Naive thymus-derived CD4-positive, alpha-beta T cell (primary cell): Measurements from ENCODE around the gene MRTFA. TPM values are rescaled to one million over a fixed set of nuclear protein-coding genes. Genes with fewer than 3 reads are reported as not detected.

Source experiments
- ATAC-seq: fragments of 150-1000 bp; cut with Tn5 transposase; 2 replicates; pipeline ENCODE4 v1.10.0; 2021; ENCODE audit warnings: mild to moderate bottlenecking, moderate library complexity
- CTCF ChIA-PET: fragments of 350-600 bp; sonication (Branson Sonifier 250); formaldehyde crosslinking; loops from one replicate; lab custom pipeline; 2021; ENCODE audit warnings: antibody characterized with exemption; lab: Charles Lee
- POLR2A ChIA-PET: fragments of 350-600 bp; sonication (Branson Sonifier 250); formaldehyde crosslinking; loops from one replicate; lab custom pipeline; 2021; ENCODE audit warnings: antibody characterized with exemption, inconsistent platforms; lab: Charles Lee
- DNase-seq, 9 donors: peaks; one replicate each; pipeline versions ENCODE4 v3.0.0 to v3.0.0-alpha.2; 2020 to 2022; ENCODE audit warnings: mixed read lengths in 1 of 9
- H3K27ac ChIP-seq: one replicate; pipeline ENCODE4 v1.7.0; 2013; ENCODE audit warnings: mild to moderate bottlenecking, low read depth, low read length, moderate library complexity
- H3K27me3 ChIP-seq, 2 donors: one replicate each; pipeline ENCODE4 v1.7.0; 2013; ENCODE audit warnings: low read length in 2 of 2, mild to moderate bottlenecking in 2 of 2, moderate library complexity in 2 of 2; ENCODE audit not compliant: control insufficient read depth in 2 of 2, insufficient read depth in 2 of 2
- H3K36me3 ChIP-seq, 3 experiments: 1 replicate in 2 of 3; 2 replicates in 1 of 3; pipeline ENCODE4 v1.7.0; 2013; ENCODE audit warnings: low read length in 3 of 3, mild to moderate bottlenecking in 3 of 3, moderate library complexity in 1 of 3; ENCODE audit not compliant: insufficient read depth in 3 of 3, control insufficient read depth in 2 of 3
- H3K4me1 ChIP-seq, 2 donors: one replicate each; pipeline ENCODE4 v1.7.0; 2013; ENCODE audit warnings: low read length in 2 of 2, mild to moderate bottlenecking in 2 of 2, moderate library complexity in 1 of 2; ENCODE audit not compliant: control insufficient read depth in 2 of 2, insufficient read depth in 2 of 2
- H3K4me3 ChIP-seq: 2 replicates; pipeline ENCODE4 v1.7.0; 2013; ENCODE audit warnings: mild to moderate bottlenecking, low read length
- H3K9me3 ChIP-seq, 3 experiments: 1 replicate in 2 of 3; 2 replicates in 1 of 3; pipeline ENCODE4 v1.7.0; 2013; ENCODE audit warnings: low read length in 3 of 3; ENCODE audit not compliant: control insufficient read depth in 2 of 3
- H3K27ac Mint-ChIP-seq, 9 donors: one replicate each; pipeline ENCODE4 v1.8.0; 2020 to 2022; ENCODE audit warnings: mixed read lengths in 9 of 9, mild to moderate bottlenecking in 8 of 9, moderate library complexity in 5 of 9, inconsistent platforms in 2 of 9
- H3K27me3 Mint-ChIP-seq, 5 donors: one replicate each; pipeline ENCODE4 v1.8.0; 2021 to 2022; ENCODE audit warnings: mixed read lengths in 5 of 5, mild to moderate bottlenecking in 1 of 5
- H3K36me3 Mint-ChIP-seq, 5 donors: one replicate each; pipeline ENCODE4 v1.8.0; 2020 to 2022; ENCODE audit warnings: mixed read lengths in 5 of 5, mild to moderate bottlenecking in 3 of 5, inconsistent platforms in 1 of 5
- H3K4me1 Mint-ChIP-seq, 7 donors: one replicate each; pipeline ENCODE4 v1.8.0; 2020 to 2022; ENCODE audit warnings: mixed read lengths in 7 of 7, mild to moderate bottlenecking in 3 of 7, inconsistent platforms in 1 of 7
- H3K4me3 Mint-ChIP-seq, 10 donors: one replicate each; pipeline ENCODE4 v1.8.0; 2020 to 2022; ENCODE audit warnings: mild to moderate bottlenecking in 10 of 10, mixed read lengths in 10 of 10, moderate library complexity in 6 of 10, inconsistent platforms in 2 of 10
- H3K9me3 Mint-ChIP-seq, 11 donors: one replicate each; pipeline ENCODE4 v1.8.0; 2020 to 2022; ENCODE audit warnings: mixed read lengths in 11 of 11, mild to moderate bottlenecking in 4 of 11, inconsistent platforms in 1 of 11, moderate library complexity in 1 of 11
- intact Hi-C, 2 donors: fragments of 100-400 bp; cut with micrococcal nuclease; formaldehyde crosslinking; loops; one replicate each; pipeline ENCODE4 v1.15.1; 2023
- polyA plus RNA-seq, 2 donors: library from polyadenylated mRNA; unstranded; fragments of 300-500 nt; fragmentation: Illumina TruSeq; gene quantifications; one replicate each; pipeline ENCODE4 v1.2.3, GENCODE V29; 2021
- total RNA-seq, 6 experiments: library from RNA in 5 of 6; stranded (reverse) in 5 of 6; gene quantifications; 1 replicate in 5 of 6; 2 replicates in 1 of 6; pipeline ENCODE4 v1.2.3 and lab custom pipeline; 2021 to 2026

Gene MRTFA
- total and polyA plus RNA-seq, 7 experiments from 2014 or later, result 17.6 to 114 (median 81.5) TPM

DNA sequence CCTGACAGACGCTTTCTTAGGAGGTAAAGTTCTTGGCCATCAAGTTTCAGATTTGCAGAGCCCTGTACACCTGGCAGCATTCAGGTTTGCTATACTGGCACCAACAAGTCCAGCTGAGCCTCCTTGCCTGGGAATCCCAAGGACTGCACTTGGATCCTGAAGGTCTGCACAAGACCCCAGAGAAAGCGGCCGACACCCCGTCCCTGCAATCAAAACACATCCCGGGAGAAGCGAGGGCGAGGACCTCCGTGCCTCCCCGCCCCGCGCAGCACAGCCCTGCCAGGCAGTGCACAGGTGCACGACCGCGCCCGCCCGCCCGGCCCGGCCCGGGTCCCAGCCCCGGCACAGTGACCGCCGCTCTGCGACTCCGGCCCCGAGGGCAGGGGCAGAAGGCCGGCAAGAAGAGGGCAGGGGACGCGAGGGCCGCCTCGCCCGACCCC, 559 bp downstream of the MRTFA start:
- intact Hi-C loops, result loop anchor here (1.0 to 10.0 kb wide), 18 partner anchors 10 to 1455 kb away; partner anchors contain the start of genes RBX1 (in 2 of the 2), SGSM3 (in 2 of the 2), SLC25A17 (in 2 of the 2) and ST13 (in 2 of the 2)
- POLR2A ChIA-PET, result interaction anchor here (0.6 to 2.5 kb wide), 9 partner anchors 25 to 592 kb away, joined by 3 to 30 read pairs (median 4); no protein-coding TSS in a partner anchor
- Histone ChIP-seq H3K27me3 (no peaks in the 10 kb centered on the region), H3K9me3 (no peaks in the 10 kb centered on the region), H3K4me3 (peak overlapping the region; percentile 84), H3K27ac (peak overlapping the region; percentile 85), H3K36me3 (peaks cover 0 to 8% (median 0%) of the 10 kb centered on the region in 3 experiments), H3K4me1 (peaks cover 14 to 27% of the 10 kb centered on the region in 2 donors)
- H3K27me3 Mint-ChIP-seq, result no peaks in the 10 kb centered on the region
- H3K9me3 Mint-ChIP-seq, result no peaks in the 10 kb centered on the region
- CTCF ChIA-PET, result interaction anchor here (0.6 to 3.0 kb wide), 5 partner anchors 10 to 200 kb away, joined by 3 to 10 read pairs (median 4); no protein-coding TSS in a partner anchor
- peak in 3 of 9 donors; percentile 11 to 26 (median 14) for DNase-seq
- peak overlapping the region; percentile 42 to 96 (median 85) for H3K27ac Mint-ChIP-seq
- no peak for ATAC-seq
- peaks cover 31 to 62% (median 50%) of the 10 kb centered on the region in 7 donors for H3K4me1 Mint-ChIP-seq
- peaks cover 0 to 4% (median 0%) of the 10 kb centered on the region in 5 donors for H3K36me3 Mint-ChIP-seq
- peak overlapping the region; percentile 90 to 99 (median 96) for H3K4me3 Mint-ChIP-seq

- H3K4me1 ChIP-seq, result peaks cover 14 to 27% of the 10 kb centered on the region in 2 donors
- ATAC-seq (no peak), DNase-seq (peak in 1 of 9 donors; percentile 3)
- no peaks in the 10 kb centered on the region for H3K9me3 Mint-ChIP-seq
- H3K4me1 Mint-ChIP-seq, result peaks cover 35 to 69% (median 56%) of the 10 kb centered on the region in 7 donors
- ChIA-PET CTCF (interaction anchor here (0.6 to 3.0 kb wide), 2 partner anchors 102 to 111 kb away, joined by 4 to 10 read pairs; no protein-coding TSS in a partner anchor), POLR2A (interaction anchor here (0.7 to 1.6 kb wide), 4 partner anchors 7 to 231 kb away, joined by 3 to 5 read pairs (median 4); no protein-coding TSS in a partner anchor)
- H3K27me3 Mint-ChIP-seq, result no peaks in the 10 kb centered on the region
- no peaks in the 10 kb centered on the region for H3K9me3 ChIP-seq
- H3K27ac Mint-ChIP-seq, result peak overlapping the region; percentile 42 to 96 (median 85)
- peaks cover 0 to 4% (median 0%) of the 10 kb centered on the region in 5 donors for H3K36me3 Mint-ChIP-seq
- H3K4me3 Mint-ChIP-seq, result peak overlapping the region; percentile 90 to 99 (median 94)
- peaks cover 0 to 8% (median 0%) of the 10 kb centered on the region in 3 experiments for H3K36me3 ChIP-seq
- H3K27me3 ChIP-seq, result no peaks in the 10 kb centered on the region
- intact Hi-C loops, result loop anchor here (5.0 to 10.0 kb wide), 5 partner anchors 53 to 910 kb away; partner anchors contain the start of genes L3MBTL2 (in 1 of the 2), POLR3H (in 1 of the 2), SGSM3 (in 1 of the 2) and TOB2 (in 1 of the 2)
- H3K27ac ChIP-seq, result peak overlapping the region; percentile 85
- H3K4me3 ChIP-seq, result peak overlapping the region; percentile 84
Measured at GRCh38 chr22:40635043-40635939, 1.2 kb downstream of the MRTFA start.

GRCh38 chr22:40634119-40634903, 2.2 kb downstream of the MRTFA start:
- peaks cover 0 to 8% (median 0%) of the 10 kb centered on the region in 3 experiments for H3K36me3 ChIP-seq
- intact Hi-C loops, result loop anchor here in 1 of 2 donors (10.0 kb wide), 2 partner anchors 570 to 910 kb away; partner anchors contain the start of genes L3MBTL2 and POLR3H
- ChIA-PET CTCF (interaction anchor here (0.8 to 2.0 kb wide), 4 partner anchors 10 to 110 kb away, joined by 3 to 20 read pairs (median 4); no protein-coding TSS in a partner anchor), POLR2A (interaction anchor here (0.5 to 1.6 kb wide), 6 partner anchors 8 to 593 kb away, joined by 3 to 5 read pairs (median 4); no protein-coding TSS in a partner anchor)
- H3K27ac Mint-ChIP-seq, result peak overlapping the region in 2 of 9 donors; percentile 9 to 42
- H3K4me1 ChIP-seq, result peaks cover 14 to 27% of the 10 kb centered on the region in 2 donors
- H3K4me3 Mint-ChIP-seq, result peak overlapping the region; percentile 90 to 99 (median 94)
- no peaks in the 10 kb centered on the region for H3K9me3 ChIP-seq
- DNase-seq, result no peak
- peaks cover 0 to 4% (median 0%) of the 10 kb centered on the region in 5 donors for H3K36me3 Mint-ChIP-seq
- ATAC-seq, result no peak
- H3K4me1 Mint-ChIP-seq, result peaks cover 38 to 74% (median 62%) of the 10 kb centered on the region in 7 donors
- H3K27me3 ChIP-seq, result no peaks in the 10 kb centered on the region
- no peak overlapping the region for H3K4me3 ChIP-seq
- no peaks in the 10 kb centered on the region for H3K9me3 Mint-ChIP-seq
- no peak overlapping the region for H3K27ac ChIP-seq
- no peaks in the 10 kb centered on the region for H3K27me3 Mint-ChIP-seq

DNA sequence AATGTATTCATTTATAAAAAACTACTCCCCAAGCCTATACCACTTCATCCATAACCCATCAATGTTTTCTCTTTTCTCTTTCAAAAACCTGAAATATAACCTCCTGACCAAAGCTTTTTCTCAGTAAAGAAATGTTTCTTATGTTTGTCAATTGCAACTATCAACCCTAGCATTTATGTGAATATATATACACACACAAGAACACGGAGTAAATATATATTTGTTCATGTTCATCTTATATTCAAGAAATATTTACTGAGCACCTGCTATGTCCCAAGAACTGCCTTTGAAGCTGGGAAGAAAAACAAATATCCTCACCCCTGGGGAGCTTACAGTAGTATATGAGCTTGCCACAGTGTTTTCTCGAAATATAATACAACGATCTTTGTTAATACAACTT, 3.5 kb downstream of the MRTFA start:
- Mint-ChIP-seq H3K9me3 (no peaks in the 10 kb centered on the region), H3K4me1 (peaks cover 48 to 82% (median 72%) of the 10 kb centered on the region in 7 donors), H3K4me3 (peak overlapping the region in 7 of 10 donors; percentile 8 to 37 (median 12)), H3K27me3 (no peaks in the 10 kb centered on the region), H3K27ac (peak overlapping the region in 1 of 9 donors; percentile 41), H3K36me3 (peaks cover 0 to 4% (median 0%) of the 10 kb centered on the region in 5 donors)
- POLR2A ChIA-PET, result interaction anchor here (0.5 to 1.1 kb wide), 4 partner anchors 102 to 196 kb away, joined by 3 to 5 read pairs (median 4); no protein-coding TSS in a partner anchor
- no peak overlapping the region for H3K27ac ChIP-seq
- peaks cover 0 to 8% (median 0%) of the 10 kb centered on the region in 3 experiments for H3K36me3 ChIP-seq
- no peaks in the 10 kb centered on the region for H3K27me3 ChIP-seq
- ATAC-seq, result no peak
- H3K4me3 ChIP-seq, result no peak overlapping the region
- H3K4me1 ChIP-seq, result peaks cover 14 to 24% of the 10 kb centered on the region in 2 donors
- no peak for DNase-seq
- intact Hi-C loops, result loop anchor here in 1 of 2 donors (10.0 kb wide), 2 partner anchors 572 to 912 kb away; partner anchors contain the start of genes L3MBTL2 and POLR3H
- CTCF ChIA-PET, result interaction anchor here (0.5 to 2.0 kb wide), 4 partner anchors 11 to 158 kb away, joined by 3 to 20 read pairs (median 4); no protein-coding TSS in a partner anchor
- H3K9me3 ChIP-seq, result no peaks in the 10 kb centered on the region

DNA sequence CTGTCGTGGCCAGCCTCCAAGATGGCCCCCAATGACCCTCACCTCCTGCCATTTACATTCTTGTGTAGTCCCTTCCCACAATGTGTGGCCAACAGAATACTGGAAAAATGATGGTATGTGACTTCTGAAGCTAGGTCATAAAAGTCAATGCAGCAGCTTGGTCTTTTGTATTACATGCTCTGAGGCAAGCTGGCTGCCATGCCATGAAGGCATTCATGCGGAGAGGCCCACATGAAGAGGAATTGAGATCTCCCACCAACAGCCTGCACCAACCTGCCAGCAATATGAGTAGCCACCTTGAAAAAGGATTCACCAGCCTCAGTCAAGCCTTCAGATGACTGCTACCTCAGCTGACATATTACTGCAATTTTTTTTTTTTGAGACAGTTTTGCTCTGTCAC, 4.6 kb downstream of the MRTFA start:
- peaks cover 0 to 5% (median 0%) of the 10 kb centered on the region in 3 experiments for H3K36me3 ChIP-seq
- H3K4me1 ChIP-seq, result peaks cover 14 to 19% of the 10 kb centered on the region in 2 donors
- no peak overlapping the region for H3K27ac ChIP-seq
- DNase-seq (no peak), ATAC-seq (no peak)
- no peaks in the 10 kb centered on the region for H3K27me3 Mint-ChIP-seq
- H3K27ac Mint-ChIP-seq, result peak overlapping the region in 1 of 9 donors; percentile 3
- H3K9me3 ChIP-seq, result no peaks in the 10 kb centered on the region
- H3K27me3 ChIP-seq, result no peaks in the 10 kb centered on the region
- no peak overlapping the region for H3K4me3 Mint-ChIP-seq
- H3K4me1 Mint-ChIP-seq, result peaks cover 53 to 84% (median 74%) of the 10 kb centered on the region in 7 donors
- H3K36me3 Mint-ChIP-seq, result peaks cover 0 to 4% (median 0%) of the 10 kb centered on the region in 5 donors
- ChIA-PET CTCF (interaction anchor here (0.7 to 0.8 kb wide), 3 partner anchors 14 to 187 kb away, joined by 3 to 4 read pairs (median 3); no protein-coding TSS in a partner anchor), POLR2A (interaction anchor here (0.6 to 1.0 kb wide), 5 partner anchors 12 to 656 kb away, joined by 3 to 4 read pairs (median 3); no protein-coding TSS in a partner anchor)
- no peak overlapping the region for H3K4me3 ChIP-seq
- H3K9me3 Mint-ChIP-seq, result no peaks in the 10 kb centered on the region
- intact Hi-C loops, result loop anchor here in 1 of 2 donors (10.0 kb wide), 2 partner anchors 573 to 913 kb away; partner anchors contain the start of genes L3MBTL2 and POLR3H
